Pancreas (tissue), 10 donors: ENCODE data around the gene PPIF. TPM values are rescaled to one million over a fixed set of nuclear protein-coding genes. Genes with fewer than 3 reads are reported as not detected.

ENCODE experiments used
- ATAC-seq, 4 donors: fragments of 200-7000 bp; cut with Tn5 transposase; one replicate each; pipeline versions ENCODE4 v1.8.0 to v1.9.1; 2020; ENCODE audit warnings: mild to moderate bottlenecking in 4 of 4, moderate library complexity in 4 of 4
- DNase-seq, 6 donors: peaks; one replicate each; pipeline ENCODE4 v3.0.0-alpha.2; 2020
- FAIRE-seq: peaks from 2 replicates; lab custom pipeline; 2012; peaks lifted over from hg19 to GRCh38; lab: Jason Lieb, UNC
- H3K27ac ChIP-seq, 4 donors: fragments of 200-600 bp; sonication (generic); 1 replicate in 3 of 4; 2 replicates in 1 of 4; pipeline versions ENCODE4 v1.5.0 to v1.8.0; 2020
- H3K27me3 ChIP-seq, 4 donors: fragments of 200-600 bp; one replicate each; pipeline ENCODE4 v1.8.0; 2021
- H3K36me3 ChIP-seq, 3 donors: fragments of 200-600 bp; sonication (generic) in 1 of 3; one replicate each; pipeline versions ENCODE4 v1.5.0 to v1.8.0; 2020 to 2021
- H3K4me1 ChIP-seq, 3 donors: fragments of 200-600 bp; one replicate each; pipeline ENCODE4 v1.8.0; 2021
- H3K4me3 ChIP-seq, 4 donors: fragments of 200-600 bp; sonication (generic) in 2 of 4; one replicate each; pipeline versions ENCODE4 v1.5.0 to v1.8.0; 2020 to 2021
- H3K9me3 ChIP-seq, 4 donors: fragments of 200-600 bp; one replicate each; pipeline ENCODE4 v1.8.0; 2021
- WGBS, 2 donors: extraction: QIAGEN DNeasy Blood & Tissue Kit; methylation state at CpG; one replicate each; pipeline ENCODE4 v1.1.7; 2013; 5-methylcytosine and 5-hydroxymethylcytosine counted together
- intact Hi-C, 3 donors: fragments of 100-400 bp; cut with DNase I; formaldehyde crosslinking; loops; one replicate each; pipeline versions ENCODE4 v1.11.1 to v1.14.2; 2022
- polyA plus RNA-seq, 2 donors: library from polyadenylated mRNA; stranded (reverse); fragments of 200-250 nt; gene quantifications; one replicate each; pipeline ENCODE4 v1.2.3, GENCODE V29; 2013
- total RNA-seq, 6 donors: library from RNA; stranded (reverse); fragmentation: NEBNext Ultra II Directional in 4 of 6; extraction: Animal tissue kit (Norgen Biotek cat#: 25700) in 4 of 6; gene quantifications; one replicate each; pipeline versions ENCODE4 v1.2.1 to v1.2.4, GENCODE V29; 2021 to 2023
- TF ChIP-seq, protein P1 (sequence below), 4 donors: fragments of 200-600 bp; sonication (generic) in 3 of 4; IDR thresholded peaks; one replicate each; pipeline versions ENCODE4 v1.5.0 to v1.8.0; 2021; ENCODE audit warnings: antibody characterized with exemption in 4 of 4
- donor health status: healthy with polysubstance abuse.
- donor health status: DM: no; HTN: no; CAD: no; lungs with moderate emphysema.
- donor health status: DM: no; HTN: no; CAD: no.
- donor health status: control.
- donor health status: control.
- donor health status: Bipolar disorder and iron deficiency.
- donor health status: DM: yes; HTN: yes; CAD: no.
- donor health status: DM: no; HTN: no; CAD: no.
- donor health status: DM: no; HTN: no; CAD: no.
- donor health status: DM: yes; HTN: yes; CAD: no.

Gene PPIF
- total and polyA plus RNA-seq, 8 donors = 21.2 to 61.8 (median 42.0) TPM

GRCh38 chr10:79379512-79380124 lies 32.3 kb downstream of the PPIF start:
- no peaks in the 10 kb centered on the region for H3K27me3 ChIP-seq
- WGBS, 2 donors = 46 to 47% methylated on average over 9 of the region's 9 CpGs
- H3K36me3 ChIP-seq = no peaks in the 10 kb centered on the region
- H3K9me3 ChIP-seq = no peaks in the 10 kb centered on the region
- H3K4me3 ChIP-seq = no peak overlapping the region
- TF ChIP-seq, protein P1, sequence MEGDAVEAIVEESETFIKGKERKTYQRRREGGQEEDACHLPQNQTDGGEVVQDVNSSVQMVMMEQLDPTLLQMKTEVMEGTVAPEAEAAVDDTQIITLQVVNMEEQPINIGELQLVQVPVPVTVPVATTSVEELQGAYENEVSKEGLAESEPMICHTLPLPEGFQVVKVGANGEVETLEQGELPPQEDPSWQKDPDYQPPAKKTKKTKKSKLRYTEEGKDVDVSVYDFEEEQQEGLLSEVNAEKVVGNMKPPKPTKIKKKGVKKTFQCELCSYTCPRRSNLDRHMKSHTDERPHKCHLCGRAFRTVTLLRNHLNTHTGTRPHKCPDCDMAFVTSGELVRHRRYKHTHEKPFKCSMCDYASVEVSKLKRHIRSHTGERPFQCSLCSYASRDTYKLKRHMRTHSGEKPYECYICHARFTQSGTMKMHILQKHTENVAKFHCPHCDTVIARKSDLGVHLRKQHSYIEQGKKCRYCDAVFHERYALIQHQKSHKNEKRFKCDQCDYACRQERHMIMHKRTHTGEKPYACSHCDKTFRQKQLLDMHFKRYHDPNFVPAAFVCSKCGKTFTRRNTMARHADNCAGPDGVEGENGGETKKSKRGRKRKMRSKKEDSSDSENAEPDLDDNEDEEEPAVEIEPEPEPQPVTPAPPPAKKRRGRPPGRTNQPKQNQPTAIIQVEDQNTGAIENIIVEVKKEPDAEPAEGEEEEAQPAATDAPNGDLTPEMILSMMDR (IDR thresholded peaks at IDR 0.05) = no peak
- FAIRE-seq (no peak), DNase-seq (peak in 3 of 6 donors; percentile 11 to 54 (median 45)), ATAC-seq (peak in 1 of 4 donors; percentile 14)
- intact Hi-C loops = loop anchor here in 2 of 3 donors (5.0 kb wide), 2 partner anchors 88 to 108 kb away; no protein-coding TSS in a partner anchor
- H3K27ac ChIP-seq = peak overlapping the region in 1 of 4 donors; percentile 10
- H3K4me1 ChIP-seq = no peaks in the 10 kb centered on the region

DNA sequence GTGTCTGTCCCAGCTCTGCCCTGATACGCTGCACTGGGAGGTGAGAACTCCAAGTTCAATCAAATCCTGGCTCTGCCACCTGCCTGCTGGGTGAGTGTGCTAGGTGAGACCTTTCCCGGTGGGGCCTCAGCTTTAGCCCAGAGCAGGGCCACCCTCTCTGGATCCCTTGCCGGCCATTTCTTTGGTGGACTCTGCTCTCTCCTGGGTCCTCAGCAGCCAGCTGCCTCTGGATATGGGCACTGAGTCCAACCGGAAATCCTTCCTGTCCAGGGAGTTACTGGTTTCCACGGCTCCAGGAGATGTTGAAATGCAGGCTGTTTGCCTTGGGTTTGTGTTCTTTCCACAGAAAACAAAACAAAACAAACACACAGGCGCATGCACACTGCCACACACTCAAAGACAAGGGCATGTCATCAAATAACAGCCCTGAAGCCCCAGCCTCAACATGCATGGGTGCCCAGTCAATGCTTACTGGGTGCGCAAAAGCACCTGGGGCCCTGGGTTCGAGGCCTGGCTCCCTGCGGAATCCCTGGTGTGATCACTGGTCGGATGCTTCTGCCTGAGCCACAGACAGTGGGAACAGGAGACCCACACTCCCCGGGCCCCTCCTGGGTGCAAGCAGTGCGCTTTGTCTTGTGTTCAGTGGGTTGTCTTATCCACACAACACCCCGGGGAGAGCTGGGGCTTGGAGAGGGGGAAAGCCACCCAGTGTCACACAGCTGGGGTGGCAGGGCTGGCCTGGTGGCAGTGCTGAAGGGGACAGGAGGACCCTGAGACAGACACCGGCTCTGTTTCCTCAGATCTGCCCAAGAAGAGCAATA lies 33.1 kb downstream of the PPIF start:
- Histone ChIP-seq H3K9me3 (no peaks in the 10 kb centered on the region), H3K4me1 (no peaks in the 10 kb centered on the region), H3K27me3 (no peaks in the 10 kb centered on the region), H3K36me3 (no peaks in the 10 kb centered on the region), H3K27ac (peak overlapping the region in 1 of 4 donors; percentile 10), H3K4me3 (no peak overlapping the region)
- FAIRE-seq (no peak), DNase-seq (peak in 3 of 6 donors; percentile 13 to 57 (median 49)), ATAC-seq (peak; percentile 42 to 70 (median 51))
- TF ChIP-seq, protein P1 (IDR thresholded peaks at IDR 0.05) = no peak
- WGBS, 2 donors = 52 to 57% methylated on average over 14 of the region's 14 CpGs
- intact Hi-C loops = no loop called here

DNA sequence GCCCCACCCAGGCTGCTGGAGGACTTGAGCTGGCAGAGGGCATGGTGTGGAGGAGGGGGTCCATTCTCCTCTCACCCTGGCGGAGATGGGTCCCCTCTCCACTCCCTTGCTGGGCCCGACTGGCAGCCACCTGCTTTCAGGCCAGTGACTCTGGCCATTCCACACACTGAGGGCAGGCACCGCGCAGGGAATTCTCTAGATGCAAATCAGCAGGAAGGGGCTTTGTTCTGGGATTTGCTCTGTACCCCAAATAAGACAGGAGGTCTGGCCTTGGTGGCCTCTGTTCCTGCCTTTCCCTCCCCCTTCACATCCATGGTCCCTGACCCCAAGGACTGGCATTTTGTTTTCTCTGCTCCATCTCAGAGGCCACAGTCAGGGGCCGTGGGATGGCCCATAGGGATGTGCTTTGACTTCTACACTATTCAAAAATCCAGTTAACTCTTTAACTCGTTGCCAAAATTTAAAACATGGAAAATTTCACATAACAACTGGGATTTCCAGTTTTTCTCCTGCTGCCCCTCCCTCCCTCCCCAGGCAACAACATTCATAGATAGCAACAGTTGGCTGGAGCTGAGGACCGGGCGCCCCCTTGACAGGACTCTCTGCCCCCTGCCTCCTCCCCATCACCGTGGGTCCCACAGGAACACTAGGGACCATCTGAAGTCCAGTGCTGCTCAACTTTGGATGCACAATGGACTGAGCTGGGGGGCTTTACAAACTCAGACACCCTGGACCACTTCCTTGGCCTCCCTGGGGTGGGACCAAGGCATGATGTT lies 33.9 kb downstream of the PPIF start:
- FAIRE-seq = no peak
- H3K36me3 ChIP-seq = no peaks in the 10 kb centered on the region
- TF ChIP-seq, protein P1 (IDR thresholded peaks at IDR 0.05) = no peak
- 73 to 77% methylated on average over 9 of the region's 9 CpGs for WGBS, 2 donors
- H3K4me1 ChIP-seq = no peaks in the 10 kb centered on the region
- peak in 2 of 6 donors; percentile 10 to 25 for DNase-seq
- no peak overlapping the region for H3K27ac ChIP-seq
- H3K4me3 ChIP-seq = no peak overlapping the region
- intact Hi-C loops = no loop called here
- H3K9me3 ChIP-seq = no peaks in the 10 kb centered on the region
- no peaks in the 10 kb centered on the region for H3K27me3 ChIP-seq
- ATAC-seq = peak in 1 of 4 donors; percentile 5

- intact Hi-C loops = no loop called here
- peak in 4 of 6 donors; percentile 23 to 64 (median 44) for DNase-seq
- no peaks in the 10 kb centered on the region for H3K36me3 ChIP-seq
- no peaks in the 10 kb centered on the region for H3K4me1 ChIP-seq
- 58 to 65% methylated on average over 11 of the region's 11 CpGs for WGBS, 2 donors
- H3K27ac ChIP-seq = no peak overlapping the region
- H3K9me3 ChIP-seq = no peaks in the 10 kb centered on the region
- no peak overlapping the region for H3K4me3 ChIP-seq
- TF ChIP-seq, protein P1 (IDR thresholded peaks at IDR 0.05) = no peak
- no peak for FAIRE-seq
- no peaks in the 10 kb centered on the region for H3K27me3 ChIP-seq
- peak; percentile 34 to 61 (median 50) for ATAC-seq
Observed at GRCh38 chr10:79381804-79382221, 34.5 kb downstream of the PPIF start.
